Stimulated activated CD4-positive, alpha-beta T cell treated with anti-CD3 and anti-CD28 coated beads, Interleukin-12 subunit alpha, Interleukin-12 subunit beta, amount 100 ng/mL, for 48 hours (primary cell): Measurements from ENCODE around the gene PARP3.
A peak's percentile ranks its signal among the peaks of the same experiment; 100 is the strongest.
"Not testable (repeated sequence)": the region's sequence is repeated elsewhere in the genome, so short reads cannot be mapped to it uniquely, and the experiment has no call there.

Experiments
- DNase-seq, 3 donors: peaks; one replicate each; pipeline ENCODE4 v3.0.0-alpha.2; 2020; ENCODE audit warnings: low read depth in 2 of 3, low spot score in 1 of 3

Gene PARP3

DNA sequence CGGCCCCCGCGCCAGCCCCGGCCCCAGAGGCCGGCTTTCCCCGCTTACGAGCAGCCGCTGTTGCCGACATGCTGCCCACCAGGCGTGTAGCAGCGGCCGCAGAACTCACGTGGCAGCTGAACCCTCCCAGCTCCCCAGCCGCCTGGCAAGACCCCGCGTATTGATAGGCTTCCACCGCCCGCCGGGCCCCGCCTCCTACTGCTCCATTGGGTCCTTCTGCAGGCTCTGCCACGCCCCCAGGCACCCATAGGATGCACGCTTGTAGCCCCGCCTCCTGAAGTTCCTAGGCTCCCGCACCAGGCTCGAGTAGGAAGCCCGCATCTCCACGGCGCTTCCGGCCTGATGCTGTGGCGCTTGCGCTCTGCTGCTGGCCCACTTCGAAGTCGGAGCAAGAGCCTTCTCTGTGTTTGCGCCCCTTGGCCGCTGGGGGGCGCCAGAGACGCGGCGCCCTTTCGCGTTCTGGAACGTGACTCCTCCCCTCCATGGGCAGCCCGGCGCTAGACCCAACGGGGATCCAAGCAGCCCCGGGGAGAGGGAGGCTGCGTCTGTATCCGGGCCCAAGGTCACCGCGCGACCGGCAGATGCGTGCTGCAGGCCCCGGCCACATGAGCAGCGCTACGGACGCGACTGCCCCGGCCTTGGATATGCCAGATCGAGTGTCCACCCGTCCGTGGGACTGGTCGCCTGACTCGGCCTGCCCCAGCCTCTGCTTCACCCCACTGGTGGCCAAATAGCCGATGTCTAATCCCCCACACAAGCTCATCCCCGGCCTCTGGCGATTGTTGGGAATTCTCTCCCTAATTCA is at the start of gene PARP3, which contains the start of gene RRP9:
Gene PARP3, plus strand, starts transcription at position 566 of the 805 bp plus-strand sequence. CDS start 993 bp downstream, outside the sequence.
Gene RRP9, minus strand, starts transcription at position 107 of the 805 bp plus-strand sequence. Its CDS starts 37 bp downstream, at position 70.
- DNase-seq: peak; percentile 99 to 100 (median 100)

DNA sequence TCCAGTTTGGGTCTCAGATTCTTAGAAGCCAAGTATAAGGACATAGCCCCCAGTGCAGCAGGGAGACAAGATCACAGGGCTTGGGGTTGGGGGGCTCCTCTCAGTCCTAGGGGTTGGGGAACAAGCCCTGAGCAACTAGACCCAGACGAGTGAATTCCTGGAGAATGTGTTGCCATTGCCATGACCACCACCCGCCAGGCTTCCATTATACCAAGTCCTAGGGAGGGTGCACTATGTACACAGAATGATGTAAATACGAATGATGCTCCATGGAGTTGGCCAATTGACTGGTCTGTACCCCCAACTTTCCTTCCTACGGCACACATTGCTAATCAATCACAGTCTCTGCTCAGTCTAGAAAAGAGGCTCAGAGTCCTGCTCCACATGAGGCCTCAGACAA is 47.8 kb upstream of the PARP3 start:
- DNase-seq: no peak

DNA sequence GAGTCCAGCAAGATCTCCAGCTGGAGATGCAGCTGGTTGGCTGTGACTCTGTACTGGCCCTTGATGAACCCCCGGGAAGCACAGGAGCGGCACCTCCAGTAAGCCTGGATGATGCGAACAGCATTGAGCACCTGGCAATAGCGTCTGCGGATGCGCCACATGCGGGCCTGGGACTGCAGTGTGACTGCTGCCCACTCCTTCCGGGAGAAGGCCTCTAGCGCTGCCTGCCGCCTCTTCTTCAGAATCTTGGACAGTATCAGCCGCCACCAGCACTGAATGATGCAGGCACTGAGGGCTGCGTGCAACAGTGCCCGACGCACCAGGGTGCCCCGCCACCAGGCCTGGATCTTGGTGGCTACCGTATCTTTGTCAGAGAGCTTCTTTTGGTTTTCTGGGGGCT is 47.2 kb upstream of the PARP3 start:
- DNase-seq: no peak

DNA sequence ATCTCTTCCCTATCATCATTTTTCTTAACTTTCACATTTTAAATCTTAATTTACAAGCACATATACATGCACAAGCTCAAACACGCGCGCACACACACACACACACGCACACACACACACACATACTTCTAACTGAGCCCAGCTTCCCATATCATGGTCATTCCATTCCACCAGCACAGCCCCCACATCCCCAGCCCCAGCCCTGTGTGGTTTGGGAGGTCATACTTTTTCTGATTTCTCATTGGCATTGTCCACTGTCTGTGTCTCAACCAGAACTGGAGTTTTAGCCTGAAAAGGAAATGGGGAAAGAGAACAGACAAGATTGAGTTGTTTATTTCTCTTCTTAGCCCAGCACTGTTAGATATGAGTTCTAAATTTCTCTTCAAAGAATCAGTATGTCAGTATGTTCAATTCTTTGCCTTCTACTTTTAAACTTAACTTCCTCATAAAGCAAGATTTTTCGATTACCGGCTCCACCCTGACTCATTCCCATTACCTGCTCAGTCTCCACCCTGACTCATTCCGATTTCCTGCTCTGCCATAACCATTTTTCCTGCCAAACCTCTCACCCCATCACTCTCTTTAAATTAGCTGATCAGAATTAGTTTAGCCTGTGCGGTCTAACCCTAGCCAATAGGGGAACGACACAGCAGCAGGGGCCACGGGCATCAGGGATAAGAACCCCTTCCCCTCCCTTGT is 45.4 kb upstream of the PARP3 start:
- no peak for DNase-seq

DNA sequence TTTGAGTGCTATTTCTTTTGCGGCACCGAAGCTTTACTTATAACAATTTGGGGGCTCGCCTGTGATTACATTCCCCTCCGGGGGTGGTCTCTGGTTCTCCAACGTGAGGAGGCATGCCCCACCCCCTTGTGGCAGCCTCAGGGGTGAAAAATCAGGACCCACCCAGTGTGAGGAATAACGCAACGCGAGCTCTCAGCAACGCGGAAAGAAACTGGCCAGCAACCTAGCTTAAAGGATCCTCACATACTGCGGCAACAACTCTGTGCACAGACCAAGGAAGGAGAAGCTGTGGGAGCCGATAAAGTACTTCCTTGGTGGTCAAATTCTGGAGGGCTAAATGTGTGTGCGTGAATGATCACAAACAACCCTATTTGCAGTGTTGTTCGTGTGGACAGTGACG is 44.8 kb upstream of the PARP3 start:
- no peak for DNase-seq

DNA sequence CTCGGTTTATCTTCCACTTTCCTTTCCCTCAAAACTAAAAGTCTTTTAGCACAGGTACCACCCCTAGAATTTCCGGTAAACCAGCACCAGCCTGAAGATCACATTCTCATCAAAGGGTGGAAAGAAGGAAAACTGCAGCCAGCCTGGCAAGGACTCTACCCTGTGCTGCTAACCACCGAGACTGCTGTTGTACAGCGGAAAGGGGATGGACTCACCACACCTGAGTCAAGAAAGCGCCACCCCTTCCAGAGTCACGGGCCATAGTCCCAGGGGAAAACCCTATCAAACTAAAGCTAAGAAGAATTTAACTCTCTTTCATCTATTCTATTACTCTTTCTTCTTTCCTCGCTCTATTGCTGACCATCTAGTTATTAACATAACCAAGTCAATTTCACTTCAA is 42.1 kb upstream of the PARP3 start:
- DNase-seq: not testable (repeated sequence)

DNA sequence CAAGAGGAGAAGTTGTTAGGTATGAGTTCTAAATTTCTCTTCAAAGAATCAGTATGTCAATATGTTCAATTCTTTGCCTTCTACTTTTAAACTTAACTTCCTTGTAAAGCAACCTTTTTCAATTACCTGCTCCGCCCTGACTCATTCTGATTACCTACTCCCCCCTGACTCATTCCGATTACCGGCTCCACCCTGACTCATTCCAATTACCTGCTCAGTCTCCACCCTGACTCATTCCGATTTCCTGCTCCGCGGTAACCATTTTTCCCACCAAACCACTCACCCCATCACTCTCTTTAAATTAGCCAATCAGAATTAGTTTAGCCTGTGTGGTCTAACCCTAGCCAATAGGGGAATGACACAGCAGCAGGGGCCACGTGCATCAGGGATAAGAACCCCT is 39.8 kb upstream of the PARP3 start:
- peak; percentile 10 to 40 (median 18) for DNase-seq

DNA sequence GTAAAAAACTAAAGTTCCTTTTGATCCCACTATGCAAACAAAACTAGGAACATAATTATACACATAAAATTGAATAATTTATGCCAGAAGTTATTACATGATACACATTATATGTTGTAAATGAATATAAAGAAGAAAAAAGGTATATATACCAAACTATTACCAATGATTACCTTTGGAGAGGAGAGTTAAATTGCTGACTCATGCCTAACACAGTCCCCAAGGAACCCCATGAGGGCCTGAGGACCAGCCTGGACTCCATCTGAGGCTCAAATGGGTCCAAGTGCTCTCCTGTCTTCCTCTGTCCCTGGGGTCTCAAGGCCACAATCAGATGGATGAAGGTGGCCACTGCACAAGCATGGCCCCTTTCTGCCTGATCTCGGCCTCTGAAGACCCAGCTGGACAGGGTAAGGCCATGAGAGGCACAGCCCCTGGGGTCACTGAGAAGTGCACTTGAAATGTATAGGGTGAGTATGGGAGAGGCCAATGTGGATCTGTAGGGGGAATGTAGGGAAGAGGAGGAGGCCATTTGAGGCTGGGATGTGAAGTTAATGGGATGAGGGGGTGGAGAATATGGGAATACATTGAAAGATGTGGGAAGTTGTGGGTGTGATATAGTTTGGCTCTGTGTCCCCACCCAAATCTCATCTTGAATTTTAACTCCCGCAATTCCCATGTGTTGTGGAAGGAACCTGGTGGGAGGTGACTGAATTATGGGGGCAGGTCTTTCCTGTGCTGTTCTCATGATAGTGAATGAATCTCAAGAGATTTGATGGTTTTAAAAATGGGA is 37.9 kb upstream of the PARP3 start:
- DNase-seq: no peak

DNA sequence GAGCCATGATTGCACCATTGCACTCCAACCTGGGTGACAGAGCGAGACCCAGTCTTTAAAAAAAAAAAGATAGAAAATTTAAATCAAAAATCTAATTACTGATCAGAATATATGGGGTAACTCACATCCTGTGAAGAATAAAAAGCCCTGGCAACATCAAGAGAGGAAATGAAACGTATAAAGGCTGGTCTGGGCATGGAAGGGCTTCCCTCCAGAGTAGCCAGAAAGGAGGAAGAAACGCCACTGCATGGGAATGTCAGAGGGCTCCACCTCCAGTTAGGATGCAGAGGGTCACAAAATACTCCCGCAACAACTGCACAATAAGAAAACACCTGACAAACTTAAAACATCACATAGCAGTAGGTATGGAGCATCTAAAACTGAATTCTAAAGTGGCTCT is 34.1 kb upstream of the PARP3 start:
- DNase-seq: no peak

DNA sequence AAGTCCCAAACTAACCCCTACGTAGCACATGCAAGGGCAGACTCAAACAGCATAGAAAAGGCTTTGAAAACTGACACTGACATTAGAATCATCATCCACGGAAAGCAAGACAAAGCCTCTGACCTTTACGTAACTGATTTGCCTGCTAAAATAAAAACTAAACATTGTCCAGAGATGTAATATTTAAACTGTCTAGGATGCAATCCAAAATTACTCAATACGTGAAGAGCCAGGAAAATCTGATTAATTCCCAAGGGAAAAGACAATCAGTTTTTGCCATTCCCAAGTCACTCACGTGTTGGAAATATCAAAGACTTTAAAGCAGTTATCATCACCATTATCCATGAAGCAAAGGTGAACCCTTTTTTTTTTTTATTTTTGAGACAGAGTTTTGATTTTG is 25.7 kb upstream of the PARP3 start:
- DNase-seq: no peak

DNA sequence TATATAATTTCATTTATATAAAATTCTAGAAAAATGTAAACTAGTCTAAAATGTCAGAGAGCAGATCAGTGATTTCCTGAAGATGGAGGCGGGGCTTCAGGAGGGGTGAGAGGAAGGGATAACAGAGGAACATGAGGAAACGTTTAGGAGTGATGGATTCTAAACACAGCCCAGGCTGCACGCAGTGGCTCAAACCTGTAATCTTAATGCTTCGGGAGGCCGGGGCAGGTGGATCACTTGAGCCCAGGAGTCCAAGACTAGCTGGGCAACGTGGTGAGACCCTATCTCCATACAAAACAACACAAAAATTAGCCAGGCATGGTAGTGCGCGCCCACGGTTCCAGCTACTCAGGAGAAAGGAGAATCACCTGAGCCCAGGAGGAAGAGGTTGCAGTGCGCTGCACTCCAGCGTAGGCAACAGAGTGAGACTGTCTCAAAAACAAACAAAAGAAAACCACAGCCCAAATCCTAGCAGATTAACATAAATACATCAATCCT is 21.0 kb upstream of the PARP3 start:
- DNase-seq: no peak

DNA sequence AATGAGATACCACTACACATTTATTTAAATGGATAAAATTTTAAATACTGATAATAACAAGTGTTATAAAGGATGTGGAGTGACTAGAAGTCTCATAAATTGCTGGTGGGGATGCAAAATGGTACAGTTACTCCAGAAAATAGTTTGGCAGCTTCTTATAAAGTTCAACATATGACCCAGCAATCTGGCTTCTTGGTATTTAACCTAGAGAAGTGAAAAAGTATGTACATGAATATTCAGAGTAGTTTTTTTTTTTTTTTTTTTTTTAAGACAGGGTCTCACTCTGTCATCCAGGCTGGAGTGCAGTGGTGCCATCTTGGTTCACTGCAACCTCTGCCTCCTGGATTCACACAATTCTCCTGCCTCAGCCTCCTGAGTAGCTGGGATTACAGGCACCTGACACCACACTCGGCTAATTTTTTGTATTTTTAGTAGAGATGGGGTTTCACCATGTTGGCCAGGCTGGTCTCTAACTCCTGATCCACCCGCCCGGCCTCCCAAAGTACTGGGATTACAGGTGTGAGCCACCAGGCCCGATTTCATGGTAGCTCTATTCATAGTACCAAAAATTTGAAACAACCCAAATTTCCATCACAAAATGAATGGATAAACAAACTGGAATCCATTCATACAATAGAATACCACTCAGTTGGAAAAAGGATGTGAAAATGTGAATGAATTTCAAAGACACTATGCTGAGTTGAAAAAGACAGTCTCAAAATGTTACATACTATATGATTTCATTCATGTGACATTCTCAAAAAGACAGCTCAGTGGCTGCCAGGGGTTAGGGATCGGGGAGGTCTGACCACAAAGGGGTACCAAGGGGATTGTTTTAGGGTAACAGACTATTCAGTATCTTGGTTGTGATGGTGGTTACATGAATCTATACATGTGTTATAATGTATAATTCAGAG is 14.8 kb upstream of the PARP3 start:
- no peak for DNase-seq

DNA sequence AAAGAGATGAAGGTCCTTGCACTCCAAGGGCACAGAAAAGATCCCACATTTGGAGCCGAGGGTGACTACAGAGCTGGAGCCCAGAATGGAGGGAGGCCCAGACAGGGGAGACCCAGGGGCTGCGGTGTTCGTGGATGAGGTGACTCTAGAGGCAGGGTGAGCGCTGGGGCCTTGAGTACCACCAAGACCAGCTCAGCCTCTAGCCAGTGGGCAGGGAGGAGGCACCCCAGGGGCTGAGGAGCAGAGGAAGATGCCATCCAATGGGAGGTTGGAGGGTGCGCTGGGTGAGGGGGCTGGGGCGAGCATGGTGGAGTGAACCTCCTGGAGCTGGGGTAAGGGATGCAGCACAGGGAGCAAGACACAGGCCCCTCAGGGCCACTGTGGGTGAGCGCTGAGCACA is 13.7 kb upstream of the PARP3 start:
- no peak for DNase-seq

DNA sequence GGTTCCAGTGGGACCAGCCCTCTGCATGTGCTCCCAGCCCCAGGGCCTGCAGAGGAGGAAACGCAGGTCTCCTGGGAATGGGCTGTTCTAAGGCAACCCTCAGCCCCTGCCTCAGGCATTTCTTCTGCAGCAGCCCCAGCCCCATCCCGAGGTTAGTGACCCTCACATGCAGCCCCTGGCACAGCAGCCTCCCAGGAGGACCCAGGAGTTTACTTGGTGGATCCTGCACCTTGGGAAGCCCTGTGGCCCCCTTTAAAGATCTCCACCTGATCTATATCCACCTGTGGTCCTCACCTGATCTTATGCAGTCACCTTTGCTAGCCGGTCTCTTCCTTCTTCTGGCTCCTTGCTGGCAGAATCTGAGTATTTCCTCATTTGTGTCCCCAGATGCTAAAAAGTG is 13.2 kb upstream of the PARP3 start:
- DNase-seq: not testable (repeated sequence)

DNA sequence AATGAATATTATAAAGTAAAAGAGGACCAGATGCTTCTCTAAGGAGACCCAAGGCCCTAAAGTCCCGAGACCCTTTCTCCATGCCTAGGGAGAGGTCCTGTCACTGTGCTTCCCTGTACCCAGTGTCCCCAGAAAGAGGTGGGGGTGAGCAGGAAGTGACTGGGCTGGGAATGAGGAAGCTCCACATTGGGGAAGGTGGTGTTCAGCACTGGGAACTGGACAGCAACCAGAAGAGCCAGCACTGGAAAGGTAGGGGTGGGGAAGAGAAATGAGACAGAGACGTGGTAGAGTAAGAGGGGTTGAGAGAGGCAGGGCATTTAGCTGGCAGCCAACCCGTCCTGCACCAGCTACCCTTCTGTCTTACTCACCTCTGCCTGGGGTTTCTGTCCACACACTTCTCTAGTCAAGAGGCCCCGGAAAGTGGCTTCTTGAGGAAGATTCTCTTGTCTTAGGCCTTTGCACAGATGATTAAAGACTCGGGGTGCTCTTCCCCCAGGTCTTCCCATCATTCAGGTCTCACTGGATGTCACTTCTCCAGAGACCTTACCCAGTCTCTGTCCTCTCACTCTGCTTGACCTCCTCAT is 12.7 kb upstream of the PARP3 start:
- no peak for DNase-seq

DNA sequence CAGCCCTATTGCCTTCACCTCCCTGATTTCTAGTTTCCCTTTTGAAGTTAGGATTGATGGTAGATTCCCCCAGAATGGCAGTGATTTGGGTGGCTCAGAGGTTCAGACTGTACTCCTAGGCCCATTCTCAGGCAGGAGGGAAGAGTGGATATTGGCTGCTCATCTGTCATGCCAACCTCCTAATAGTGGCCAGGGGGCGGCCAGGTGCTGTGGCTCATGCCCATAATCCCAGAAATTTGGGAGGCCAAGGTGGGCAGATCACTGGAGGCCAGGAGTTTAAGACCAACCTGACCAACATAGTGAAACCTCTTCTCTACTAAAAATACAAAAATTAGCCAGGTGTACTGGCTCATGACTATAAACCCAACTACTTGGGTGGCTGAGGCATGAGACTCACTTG is 11.7 kb upstream of the PARP3 start:
- DNase-seq: no peak

DNA sequence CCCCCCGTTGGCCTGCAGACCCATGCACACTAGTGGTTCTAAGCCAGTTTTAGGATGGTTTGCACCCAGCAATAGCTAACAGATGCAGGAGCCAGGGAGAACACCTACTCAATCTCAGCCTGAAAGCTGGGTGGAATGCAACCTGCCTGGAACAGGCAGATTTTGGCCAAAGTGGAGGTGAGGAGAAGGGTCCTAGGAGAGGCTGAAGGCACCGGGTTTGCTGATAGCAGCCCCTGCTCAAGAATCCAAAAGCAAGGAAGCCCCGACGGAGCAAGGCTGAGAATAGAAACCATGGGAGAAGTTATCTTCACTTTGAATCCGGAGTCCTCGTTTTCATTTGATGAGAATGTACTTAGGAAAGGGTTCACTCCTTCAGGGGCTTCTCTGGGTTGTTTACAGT is 10.4 kb upstream of the PARP3 start:
- no peak for DNase-seq

DNA sequence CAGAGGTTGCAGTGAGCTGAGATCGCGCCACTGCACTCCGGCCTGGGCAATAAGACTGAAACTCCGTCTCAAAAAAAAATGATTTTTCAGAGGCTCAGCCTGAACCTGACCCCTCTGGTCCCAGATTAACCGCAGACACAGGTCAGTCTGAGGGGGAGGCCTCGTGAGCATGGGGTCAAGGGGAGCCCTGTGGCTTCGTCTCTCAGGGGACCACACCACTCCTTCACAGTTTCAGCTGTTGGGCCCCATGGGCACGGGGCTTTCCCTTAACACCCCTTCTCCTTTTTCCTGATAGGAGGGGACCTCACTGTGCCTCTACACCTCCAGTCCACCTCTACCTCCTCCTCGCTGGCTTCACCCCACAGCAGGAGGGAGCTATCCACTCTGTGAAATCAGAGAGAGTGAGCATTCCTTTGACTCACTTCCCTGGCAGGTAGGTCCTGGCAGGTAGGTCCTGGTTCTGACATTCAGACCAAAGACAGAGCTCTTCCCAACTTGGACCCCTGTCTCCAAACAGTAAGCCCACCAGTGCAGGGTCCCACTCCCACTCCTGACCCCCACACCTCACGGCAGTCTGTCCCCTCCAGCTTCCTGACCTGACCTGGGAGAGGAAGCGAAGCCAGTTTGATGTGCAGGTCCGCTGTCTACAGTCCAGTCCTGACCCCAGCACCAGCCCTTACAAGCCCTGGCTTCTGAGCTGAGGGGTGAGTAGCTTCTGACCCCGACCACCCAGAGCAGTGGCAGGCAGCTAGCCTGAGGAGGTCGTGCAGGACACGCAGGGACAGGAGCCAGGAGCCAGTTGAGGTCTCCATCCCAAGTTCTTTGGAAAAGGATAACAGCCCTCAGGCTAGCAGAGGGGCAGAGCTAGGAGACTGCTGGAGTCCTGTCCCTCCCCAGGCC is 9.4 kb upstream of the PARP3 start:
- no peak for DNase-seq
